GM23248 (cell line): Measurements from ENCODE around the gene NGEF.

Experiments used
- EZH2 ChIP-seq: fragments of 200-600 bp; sonication (generic); IDR thresholded peaks from 2 replicates; pipeline ENCODE4 v1.6.1; 2018; ENCODE audit warnings: antibody characterized with exemption, mild to moderate bottlenecking; ENCODE audit not compliant: insufficient read depth, poor library complexity, severe bottlenecking
- EZH2phosphoT487 ChIP-seq: fragments of 200-600 bp; sonication (generic); IDR thresholded peaks from 2 replicates; pipeline ENCODE4 v1.6.1; 2018; ENCODE audit warnings: antibody characterized with exemption, moderate library complexity, mild to moderate bottlenecking, low read depth; ENCODE audit not compliant: insufficient read depth

DNA sequence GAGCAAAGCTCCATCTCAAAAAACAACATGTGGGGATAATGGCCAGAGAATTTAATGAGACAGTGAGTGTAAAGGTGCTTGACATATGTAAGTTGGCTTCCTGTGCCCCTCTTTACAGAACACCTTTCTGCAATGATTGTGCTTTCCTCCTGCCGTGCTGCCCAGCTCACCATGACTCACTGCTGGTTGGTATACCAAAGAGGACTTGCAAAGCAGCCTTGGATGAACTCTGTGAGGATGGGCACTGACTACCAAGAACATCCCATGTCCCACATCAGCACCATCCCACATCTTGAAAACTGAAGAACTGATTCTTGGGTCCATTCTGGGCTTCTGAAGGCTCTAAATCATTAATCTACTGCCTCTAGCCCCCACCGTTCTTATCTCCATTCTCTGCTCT, 52.2 kb downstream of the NGEF start:
- TF ChIP-seq EZH2 (no peak), EZH2phosphoT487 (no peak)
